ENCODE data around the gene LHFPL6. TPM values are rescaled to one million over a fixed set of nuclear protein-coding genes. Genes with fewer than 3 reads are reported as not detected.

LHFPL6 gene
- total and polyA plus RNA-seq, 2 experiments from 2014 or later, result 12.1 to 14.1 TPM

- Histone ChIP-seq H3K27me3 (peaks cover 21% of the 10 kb centered on the region), H3K9me3 (ENCODE audit: low read depth) (no peaks in the 10 kb centered on the region), H2AFZ (no peak overlapping the region), H3K79me2 (no peaks in the 10 kb centered on the region), H4K20me1 (ENCODE audit: insufficient read depth, poor library complexity, severe bottlenecking) (no peaks in the 10 kb centered on the region), H3K4me3 (no peak overlapping the region), H3K9me2 (replicated peaks; ENCODE audit: insufficient read depth) (no peaks in the 10 kb centered on the region), H3K27ac (no peak overlapping the region), H3K36me3 (replicated peaks; ENCODE audit: insufficient read depth, low read depth) (no peaks in the 10 kb centered on the region), H3K4me2 (peak overlapping the region; percentile 16), H3K4me1 (ENCODE audit: insufficient read depth) (peaks cover 4% of the 10 kb centered on the region)
- TF ChIP-seq EZH2phosphoT487 (IDR thresholded peaks at IDR 0.05; ENCODE audit: low read depth, severe bottlenecking, unreplicated experiment) (no peak), CTCF (IDR thresholded peaks at IDR 0.05; ENCODE audit: poor library complexity) (no peak), EZH2 (IDR thresholded peaks at IDR 0.05; ENCODE audit: borderline replicate concordance) (no peak)
- 75% methylated on average over 9 of the region's 9 CpGs for WGBS (ENCODE audit: low lambda C conversion rate, missing lambda C conversion rate)
- DNase-seq (ENCODE audit: low spot score), result no peak
These were observed 2.2 kb downstream of the LHFPL6 start for GRCh38 chr13:39600766-39601165.

- H3K4me3 ChIP-seq, result no peak overlapping the region
- H3K9me2 ChIP-seq (replicated peaks; ENCODE audit: insufficient read depth), result no peaks in the 10 kb centered on the region
- peak overlapping the region; percentile 16 for H3K4me2 ChIP-seq
- H3K9me3 ChIP-seq (ENCODE audit: low read depth), result no peaks in the 10 kb centered on the region
- H3K27ac ChIP-seq, result no peak overlapping the region
- TF ChIP-seq EZH2phosphoT487 (IDR thresholded peaks at IDR 0.05; ENCODE audit: low read depth, severe bottlenecking, unreplicated experiment) (no peak), CTCF (IDR thresholded peaks at IDR 0.05; ENCODE audit: poor library complexity) (no peak), EZH2 (IDR thresholded peaks at IDR 0.05; ENCODE audit: borderline replicate concordance) (no peak)
- peaks cover 17% of the 10 kb centered on the region for H3K27me3 ChIP-seq
- H3K36me3 ChIP-seq (replicated peaks; ENCODE audit: insufficient read depth, low read depth), result no peaks in the 10 kb centered on the region
- H3K4me1 ChIP-seq (ENCODE audit: insufficient read depth), result peaks cover 4% of the 10 kb centered on the region
- no peak overlapping the region for H2AFZ ChIP-seq
- no peak for DNase-seq (ENCODE audit: low spot score)
- 57% methylated on average over 1 of the region's 1 CpG for WGBS (ENCODE audit: low lambda C conversion rate, missing lambda C conversion rate)
- H4K20me1 ChIP-seq (ENCODE audit: insufficient read depth, poor library complexity, severe bottlenecking), result no peaks in the 10 kb centered on the region
- no peaks in the 10 kb centered on the region for H3K79me2 ChIP-seq
These were observed 3.2 kb downstream of the LHFPL6 start for GRCh38 chr13:39599842-39600241.

GRCh38 chr13:39599012-39599411 is 4.0 kb downstream of the LHFPL6 start:
- no peak overlapping the region for H3K4me3 ChIP-seq
- H3K27ac ChIP-seq, result no peak overlapping the region
- no peak for TF ChIP-seq EZH2phosphoT487 (IDR thresholded peaks at IDR 0.05; ENCODE audit: low read depth, severe bottlenecking, unreplicated experiment)
- TF ChIP-seq EZH2 (IDR thresholded peaks at IDR 0.05; ENCODE audit: borderline replicate concordance), result no peak
- TF ChIP-seq CTCF (IDR thresholded peaks at IDR 0.05; ENCODE audit: poor library complexity), result no peak
- H3K27me3 ChIP-seq, result peaks cover 16% of the 10 kb centered on the region
- no peaks in the 10 kb centered on the region for H4K20me1 ChIP-seq (ENCODE audit: insufficient read depth, poor library complexity, severe bottlenecking)
- 46% methylated on average over 1 of the region's 1 CpG for WGBS (ENCODE audit: low lambda C conversion rate, missing lambda C conversion rate)
- H3K36me3 ChIP-seq (replicated peaks; ENCODE audit: insufficient read depth, low read depth), result no peaks in the 10 kb centered on the region
- peak overlapping the region; percentile 16 for H3K4me2 ChIP-seq
- no peaks in the 10 kb centered on the region for H3K79me2 ChIP-seq
- H3K4me1 ChIP-seq (ENCODE audit: insufficient read depth), result peaks cover 4% of the 10 kb centered on the region
- no peaks in the 10 kb centered on the region for H3K9me3 ChIP-seq (ENCODE audit: low read depth)
- H3K9me2 ChIP-seq (replicated peaks; ENCODE audit: insufficient read depth), result no peaks in the 10 kb centered on the region
- DNase-seq (ENCODE audit: low spot score), result no peak
- no peak overlapping the region for H2AFZ ChIP-seq

- 74% methylated on average over 2 of the region's 2 CpGs for WGBS (ENCODE audit: low lambda C conversion rate, missing lambda C conversion rate)
- H3K79me2 ChIP-seq, result no peaks in the 10 kb centered on the region
- DNase-seq (ENCODE audit: low spot score), result no peak
- no peaks in the 10 kb centered on the region for H3K9me3 ChIP-seq (ENCODE audit: low read depth)
- H3K4me1 ChIP-seq (ENCODE audit: insufficient read depth), result peaks cover 4% of the 10 kb centered on the region
- H4K20me1 ChIP-seq (ENCODE audit: insufficient read depth, poor library complexity, severe bottlenecking), result no peaks in the 10 kb centered on the region
- H3K27me3 ChIP-seq, result peaks cover 16% of the 10 kb centered on the region
- no peaks in the 10 kb centered on the region for H3K36me3 ChIP-seq (replicated peaks; ENCODE audit: insufficient read depth, low read depth)
- no peak overlapping the region for H2AFZ ChIP-seq
- TF ChIP-seq EZH2 (IDR thresholded peaks at IDR 0.05; ENCODE audit: borderline replicate concordance), result no peak
- TF ChIP-seq EZH2phosphoT487 (IDR thresholded peaks at IDR 0.05; ENCODE audit: low read depth, severe bottlenecking, unreplicated experiment), result no peak
- TF ChIP-seq CTCF (IDR thresholded peaks at IDR 0.05; ENCODE audit: poor library complexity), result no peak
- H3K4me2 ChIP-seq, result no peak overlapping the region
- H3K4me3 ChIP-seq, result no peak overlapping the region
- H3K27ac ChIP-seq, result no peak overlapping the region
- H3K9me2 ChIP-seq (replicated peaks; ENCODE audit: insufficient read depth), result no peaks in the 10 kb centered on the region
These were observed 5.2 kb downstream of the LHFPL6 start for GRCh38 chr13:39597838-39598237.

Data from hepatocyte (in vitro differentiated cells).